ENCODE data around the gene CRYBG1. TPM values are rescaled to one million over a fixed set of nuclear protein-coding genes. Genes with fewer than 3 reads are reported as not detected.

CRYBG1 gene
- polyA plus RNA-seq, 1 donor (not counting 4 experiments of a cell fraction or from before 2014, with no cell fraction given): 54.7 TPM

- no peaks in the 10 kb centered on the region for H3K9me1 ChIP-seq (ENCODE audit: control insufficient read depth, extremely low read depth, insufficient read depth, low read length)
- TF ChIP-seq CTCF (optimal IDR thresholded peaks at IDR 0.05 in 1 of 3, IDR thresholded peaks at IDR 0.05 in 1 of 3, conservative IDR thresholded peaks at IDR 0.05 in 1 of 3; ENCODE audit: extremely low read depth in 1 of 3, insufficient read depth in 2 of 3, low read length in 3 of 3) (no peak), EZH2 (IDR thresholded peaks at IDR 0.05; ENCODE audit: low read length) (no peak)
- H4K20me1 ChIP-seq (ENCODE audit: control insufficient read depth, extremely low read depth, insufficient read depth, low read length): no peaks in the 10 kb centered on the region
- H3K27me3 ChIP-seq (ENCODE audit: control insufficient read depth, extremely low read depth, insufficient read depth, low read length): no peaks in the 10 kb centered on the region
- FAIRE-seq (peak; percentile 71), DNase-seq (ENCODE audit: low read depth, low spot score) (no peak)
- peaks cover 11% of the 10 kb centered on the region for H3K79me2 ChIP-seq (ENCODE audit: control insufficient read depth, insufficient read depth, low read length)
- H3K4me1 ChIP-seq (ENCODE audit: control insufficient read depth, extremely low read depth, insufficient read depth, low read length): peaks cover 23% of the 10 kb centered on the region
- H3K9me3 ChIP-seq (ENCODE audit: control insufficient read depth, low read depth, low read length): no peaks in the 10 kb centered on the region
- H3K4me2 ChIP-seq (ENCODE audit: control insufficient read depth, extremely low read depth, insufficient read depth, low read depth, low read length): no peak overlapping the region
- dilution Hi-C loops (cut with MboI; ENCODE audit: extremely low pct_ligation_motif_present, low sequenced_read_pairs): no loop called here
- H3K9ac ChIP-seq (ENCODE audit: control insufficient read depth, extremely low read depth, insufficient read depth, low read length): no peak overlapping the region
- no peak overlapping the region for H2AFZ ChIP-seq (ENCODE audit: control insufficient read depth, low read length)
- no peak overlapping the region for H3K4me3 ChIP-seq (ENCODE audit: control insufficient read depth in 2 of 3, extremely low read depth in 1 of 3, insufficient read depth in 2 of 3, low read depth in 1 of 3, low read length in 3 of 3)
- no peak overlapping the region for H3K27ac ChIP-seq (ENCODE audit: control insufficient read depth, insufficient read depth, low read length)
- no peaks in the 10 kb centered on the region for H3K36me3 ChIP-seq (ENCODE audit: control insufficient read depth in 2 of 2, extremely low read depth in 1 of 2, insufficient read depth in 2 of 2, low read length in 2 of 2)
Observed at GRCh38 chr6:106488494-106489370, 128.2 kb downstream of the CRYBG1 start.

- no peaks in the 10 kb centered on the region for H3K9me1 ChIP-seq (ENCODE audit: control insufficient read depth, extremely low read depth, insufficient read depth, low read length)
- dilution Hi-C loops (cut with MboI; ENCODE audit: extremely low pct_ligation_motif_present, low sequenced_read_pairs): no loop called here
- peak overlapping the region; percentile 19 for H3K9ac ChIP-seq (ENCODE audit: control insufficient read depth, extremely low read depth, insufficient read depth, low read length)
- H3K4me3 ChIP-seq (ENCODE audit: control insufficient read depth in 2 of 3, extremely low read depth in 1 of 3, insufficient read depth in 2 of 3, low read depth in 1 of 3, low read length in 3 of 3): no peak overlapping the region
- TF ChIP-seq CTCF (optimal IDR thresholded peaks at IDR 0.05 in 1 of 3, IDR thresholded peaks at IDR 0.05 in 1 of 3, conservative IDR thresholded peaks at IDR 0.05 in 1 of 3; ENCODE audit: extremely low read depth in 1 of 3, insufficient read depth in 2 of 3, low read length in 3 of 3) (no peak), EZH2 (IDR thresholded peaks at IDR 0.05; ENCODE audit: low read length) (no peak)
- no peaks in the 10 kb centered on the region for H3K9me3 ChIP-seq (ENCODE audit: control insufficient read depth, low read depth, low read length)
- H3K4me1 ChIP-seq (ENCODE audit: control insufficient read depth, extremely low read depth, insufficient read depth, low read length): peaks cover 26% of the 10 kb centered on the region
- FAIRE-seq (no peak), DNase-seq (ENCODE audit: low read depth, low spot score) (no peak)
- H3K36me3 ChIP-seq (ENCODE audit: control insufficient read depth in 2 of 2, extremely low read depth in 1 of 2, insufficient read depth in 2 of 2, low read length in 2 of 2): no peaks in the 10 kb centered on the region
- peak overlapping the region; percentile 50 for H3K4me2 ChIP-seq (ENCODE audit: control insufficient read depth, extremely low read depth, insufficient read depth, low read depth, low read length)
- H3K79me2 ChIP-seq (ENCODE audit: control insufficient read depth, insufficient read depth, low read length): peaks cover 11% of the 10 kb centered on the region
- H2AFZ ChIP-seq (ENCODE audit: control insufficient read depth, low read length): no peak overlapping the region
- H3K27me3 ChIP-seq (ENCODE audit: control insufficient read depth, extremely low read depth, insufficient read depth, low read length): no peaks in the 10 kb centered on the region
- H3K27ac ChIP-seq (ENCODE audit: control insufficient read depth, insufficient read depth, low read length): peak overlapping the region; percentile 23
- no peaks in the 10 kb centered on the region for H4K20me1 ChIP-seq (ENCODE audit: control insufficient read depth, extremely low read depth, insufficient read depth, low read length)
Observed at GRCh38 chr6:106490030-106490429, 129.5 kb downstream of the CRYBG1 start.
